Measurements from ENCODE around the gene ZNF593OS.

GRCh38 chr1:26218906-26219494, 47.4 kb upstream of the ZNF593OS start:
- TF ChIP-seq EZH2 (IDR thresholded peaks at IDR 0.05; ENCODE audit: borderline replicate concordance, low read length) (no peak), CTCF (conservative IDR thresholded peaks at IDR 0.05 in 1 of 2, IDR thresholded peaks at IDR 0.05 in 1 of 2; ENCODE audit: extremely low read depth in 1 of 2, insufficient read depth in 1 of 2, low read depth in 1 of 2, low read length in 2 of 2) (no peak)
